DMS153 treated with DMSO at 0.1 percent for 48 hours (cell line): Measurements from ENCODE around the gene GARS1.
"Not testable (repeated sequence)": the region's sequence is repeated elsewhere in the genome, so short reads cannot be mapped to it uniquely, and the experiment has no call there.

Experiments used
- DNase-seq: peaks from one replicate; lab custom pipeline; 2025; ENCODE audit not compliant: unreplicated experiment; lab: John Stamatoyannopoulos, UW

GARS1 gene

GRCh38 chr7:30618961-30619360 is 24.3 kb downstream of the GARS1 start:
- DNase-seq: no peak

GRCh38 chr7:30625283-30625682 is 30.6 kb downstream of the GARS1 start:
- peak; percentile 8 for DNase-seq

GRCh38 chr7:30627026-30627425 is 32.3 kb downstream of the GARS1 start:
- no peak for DNase-seq

GRCh38 chr7:30630986-30631385 is 36.3 kb downstream of the GARS1 start:
- DNase-seq: no peak

- no peak for DNase-seq
Measured at GRCh38 chr7:30633223-30633622, 38.5 kb downstream of the GARS1 start.

- no peak for DNase-seq
Measured at GRCh38 chr7:30634193-30634626, 39.5 kb downstream of the GARS1 start.

GRCh38 chr7:30634634-30635201 is 40.0 kb downstream of the GARS1 start:
- DNase-seq: no peak

GRCh38 chr7:30635798-30636197 is 41.1 kb downstream of the GARS1 start:
- DNase-seq: no peak

- DNase-seq: not testable (repeated sequence)
Measured at GRCh38 chr7:30642322-30642721, 47.6 kb downstream of the GARS1 start.

GRCh38 chr7:30642789-30643188 is 48.1 kb downstream of the GARS1 start:
- DNase-seq: peak; percentile 26

- no peak for DNase-seq
Measured at GRCh38 chr7:30644286-30644955, 49.7 kb downstream of the GARS1 start.

- DNase-seq: no peak
Measured at GRCh38 chr7:30645661-30646060, 51.0 kb downstream of the GARS1 start.

GRCh38 chr7:30646154-30646553 is 51.5 kb downstream of the GARS1 start:
- no peak for DNase-seq

- DNase-seq: peak; percentile 11
Measured at GRCh38 chr7:30647589-30648364, 53.1 kb downstream of the GARS1 start.

- DNase-seq: no peak
Measured at GRCh38 chr7:30648744-30649540, 54.3 kb downstream of the GARS1 start.

- no peak for DNase-seq
Measured at GRCh38 chr7:30649717-30650420, 55.2 kb downstream of the GARS1 start.

- no peak for DNase-seq
Measured at GRCh38 chr7:30650421-30650808, 55.7 kb downstream of the GARS1 start.

GRCh38 chr7:30652132-30652531 is 57.5 kb downstream of the GARS1 start:
- no peak for DNase-seq

- no peak for DNase-seq
Measured at GRCh38 chr7:30652698-30653641, 58.3 kb downstream of the GARS1 start.
